ENCODE results near the gene NOTCH2NLA.
"Not testable (repeated sequence)": the region's sequence is repeated elsewhere in the genome, so short reads cannot be mapped to it uniquely, and the experiment has no call there.

Gene NOTCH2NLA

DNA sequence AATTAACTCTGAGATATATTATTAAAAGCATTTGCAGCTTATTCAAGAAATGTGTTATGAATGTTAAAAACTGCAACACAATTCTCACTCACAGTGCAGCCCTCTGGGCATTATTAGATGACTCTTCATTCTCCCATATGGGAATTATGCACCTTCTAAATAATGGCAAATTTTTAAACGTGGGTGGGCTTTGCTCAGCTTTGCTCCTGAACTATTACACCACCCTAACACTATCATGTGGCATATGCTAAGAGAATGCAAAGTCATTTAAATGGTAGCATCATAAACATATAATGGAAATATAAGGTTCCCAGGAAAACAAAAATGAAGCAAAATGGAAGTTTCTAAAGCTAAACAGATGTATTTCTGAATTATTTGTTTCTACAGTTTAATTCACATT is 61.5 kb downstream of the NOTCH2NLA start:
- not testable (repeated sequence) for DNase-seq

DNA sequence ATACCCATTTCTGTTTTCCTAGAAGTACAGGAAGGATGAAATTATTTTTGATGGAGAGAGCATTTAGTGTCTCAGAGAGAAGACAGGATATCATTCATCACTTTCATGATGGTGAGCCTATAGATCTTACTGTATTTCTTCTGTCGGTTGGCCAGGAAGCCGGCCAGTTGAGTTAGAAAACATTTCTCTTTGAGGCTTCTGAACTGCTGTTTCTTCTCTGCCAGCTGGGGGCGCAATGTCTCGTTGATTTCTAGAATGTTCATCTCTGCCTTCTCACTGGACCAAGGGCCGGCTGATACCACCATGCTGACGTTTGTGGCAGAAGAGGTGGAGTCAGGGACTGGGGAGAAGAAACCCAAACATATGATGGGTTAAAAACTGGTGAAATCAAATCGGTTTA is 84.4 kb downstream of the NOTCH2NLA start, which contains the start of gene NBPF10:
NBPF10 (minus strand) TSS at position 340 of the 400 bp plus-strand sequence; CDS start at position 305, 35 bp downstream.
- not testable (repeated sequence) for DNase-seq

Measured in activated CD4-positive, CD25-positive, alpha-beta regulatory T cell (primary cell).